Osteocyte (in vitro differentiated cells): ENCODE results near the gene TSPEAR. TPM values are rescaled to one million over a fixed set of nuclear protein-coding genes. Genes with fewer than 3 reads are reported as not detected.
"Not testable (repeated sequence)": the region's sequence is repeated elsewhere in the genome, so short reads cannot be mapped to it uniquely, and the experiment has no call there.

Source experiments
- DNase-seq: peaks from one replicate; pipeline ENCODE4 v3.0.0; 2021; ENCODE audit warnings: mixed read lengths; ENCODE audit not compliant: unreplicated experiment; ENCODE audit errors: extremely low spot score
- H3K27ac Mint-ChIP-seq: one replicate; pipeline ENCODE4 v1.8.0; 2021; ENCODE audit warnings: mild to moderate bottlenecking, mixed read lengths; ENCODE audit not compliant: unreplicated experiment
- H3K27me3 Mint-ChIP-seq: one replicate; pipeline ENCODE4 v1.8.0; 2021; ENCODE audit warnings: mixed read lengths; ENCODE audit not compliant: unreplicated experiment
- H3K36me3 Mint-ChIP-seq: one replicate; pipeline ENCODE4 v1.8.0; 2021; ENCODE audit warnings: mixed read lengths; ENCODE audit not compliant: unreplicated experiment
- H3K4me1 Mint-ChIP-seq: one replicate; pipeline ENCODE4 v1.8.0; 2021; ENCODE audit warnings: mixed read lengths; ENCODE audit not compliant: unreplicated experiment
- H3K4me3 Mint-ChIP-seq: one replicate; pipeline ENCODE4 v1.8.0; 2021; ENCODE audit warnings: mild to moderate bottlenecking, moderate library complexity, mixed read lengths; ENCODE audit not compliant: unreplicated experiment
- H3K9me3 Mint-ChIP-seq: one replicate; pipeline ENCODE4 v1.8.0; 2021; ENCODE audit warnings: mixed read lengths; ENCODE audit not compliant: unreplicated experiment
- CTCF ChIP-seq: fragments of 200-600 bp; sonication (generic); IDR thresholded peaks from 2 replicates; pipeline ENCODE4 v1.5.0; 2021; ENCODE audit warnings: antibody characterized with exemption, mild to moderate bottlenecking, moderate library complexity
- total RNA-seq: library from RNA; stranded (reverse); gene quantifications from 2 replicates; pipeline ENCODE4 v1.2.1, GENCODE V29; 2021

Gene TSPEAR
- total RNA-seq, 1 donor from 2014 or later: not detected

- Mint-ChIP-seq H3K27ac (no peak overlapping the region), H3K27me3 (peaks cover 8% of the 10 kb centered on the region), H3K36me3 (peaks cover 3% of the 10 kb centered on the region), H3K4me1 (no peaks in the 10 kb centered on the region), H3K4me3 (no peak overlapping the region), H3K9me3 (peaks cover 23% of the 10 kb centered on the region)
- TF ChIP-seq CTCF: no peak
- no peak for DNase-seq
Observed at GRCh38 chr21:44632067-44632466, 79.3 kb downstream of the TSPEAR start.

GRCh38 chr21:44630440-44630839 is 80.9 kb downstream of the TSPEAR start:
- DNase-seq: peak; percentile 23
- Mint-ChIP-seq H3K36me3 (peaks cover 3% of the 10 kb centered on the region), H3K9me3 (peaks cover 23% of the 10 kb centered on the region), H3K27ac (no peak overlapping the region), H3K4me3 (no peak overlapping the region), H3K4me1 (no peaks in the 10 kb centered on the region), H3K27me3 (peaks cover 4% of the 10 kb centered on the region)
- TF ChIP-seq CTCF: no peak

- peaks cover 36% of the 10 kb centered on the region for H3K9me3 Mint-ChIP-seq
- no peak overlapping the region for H3K4me3 Mint-ChIP-seq
- DNase-seq: peak; percentile 82
- H3K27me3 Mint-ChIP-seq: no peaks in the 10 kb centered on the region
- H3K27ac Mint-ChIP-seq: no peak overlapping the region
- H3K36me3 Mint-ChIP-seq: peaks cover 3% of the 10 kb centered on the region
- TF ChIP-seq CTCF: no peak
- no peaks in the 10 kb centered on the region for H3K4me1 Mint-ChIP-seq
Observed at GRCh38 chr21:44628707-44629391, 82.5 kb downstream of the TSPEAR start.

GRCh38 chr21:44627831-44628233 is 83.5 kb downstream of the TSPEAR start:
- not testable (repeated sequence) for H3K27me3 Mint-ChIP-seq, H3K36me3 Mint-ChIP-seq

GRCh38 chr21:44627181-44627822 is 84.1 kb downstream of the TSPEAR start:
- DNase-seq: peak; percentile 79

More at GRCh38 chr21:44627831-44628233, 83.5 kb downstream of the TSPEAR start:
- peak; percentile 73 for DNase-seq
- H3K4me3 Mint-ChIP-seq, H3K27ac Mint-ChIP-seq, H3K4me1 Mint-ChIP-seq: not testable (repeated sequence)
- peaks cover 45% of the 10 kb centered on the region for H3K9me3 Mint-ChIP-seq

GRCh38 chr21:44626673-44627143 is 84.7 kb downstream of the TSPEAR start, which contains the start of gene KRTAP10-9:
Gene KRTAP10-9 (plus strand): TSS chr21:44627093. CDS start chr21:44627172, 79 bp downstream.
- H3K9me3 Mint-ChIP-seq: peaks cover 43% of the 10 kb centered on the region
- H3K27me3 Mint-ChIP-seq: no peaks in the 10 kb centered on the region
- no peak within 1 kb of the TSS for H3K27ac Mint-ChIP-seq

More at GRCh38 chr21:44627181-44627822, 84.1 kb downstream of the TSPEAR start:
- H3K9me3 Mint-ChIP-seq: peaks cover 47% of the 10 kb centered on the region
- H3K36me3 Mint-ChIP-seq, H3K27ac Mint-ChIP-seq, H3K27me3 Mint-ChIP-seq, H3K4me1 Mint-ChIP-seq, H3K4me3 Mint-ChIP-seq: not testable (repeated sequence)

More at GRCh38 chr21:44626673-44627143, 84.7 kb downstream of the TSPEAR start, which contains the start of gene KRTAP10-9:
- H3K4me1 Mint-ChIP-seq: no peaks in the 10 kb centered on the region
- no peak within 1 kb of the TSS for H3K4me3 Mint-ChIP-seq
- no peak for DNase-seq
- no peak for TF ChIP-seq CTCF
- peaks cover 3% of the 10 kb centered on the region for H3K36me3 Mint-ChIP-seq
